Smooth muscle cell (in vitro differentiated cells): ENCODE data around the gene HPGDS. TPM values are rescaled to one million over a fixed set of nuclear protein-coding genes. Genes with fewer than 3 reads are reported as not detected.

Source experiments
- DNase-seq: peaks from one replicate; lab custom pipeline; 2025; ENCODE audit not compliant: unreplicated experiment; lab: John Stamatoyannopoulos, UW
- H2AFZ ChIP-seq: fragments of 200-600 bp; sonication (generic); 2 replicates; pipeline ENCODE4 v1.6.0; 2016; ENCODE audit warnings: antibody characterized with exemption, low read depth, mild to moderate bottlenecking
- H3F3A ChIP-seq: fragments of 200-600 bp; sonication (generic); 2 replicates; pipeline ENCODE4 v1.6.0; 2017; ENCODE audit warnings: antibody characterized with exemption, low read depth
- H3K27ac ChIP-seq: fragments of 200-600 bp; sonication (generic); 2 replicates; pipeline ENCODE4 v1.5.1; 2016; ENCODE audit warnings: low read depth, mild to moderate bottlenecking
- H3K27me3 ChIP-seq: fragments of 200-600 bp; sonication (generic); 2 replicates; pipeline ENCODE4 v1.6.1; 2016; ENCODE audit warnings: low read depth, mild to moderate bottlenecking
- H3K36me3 ChIP-seq: fragments of 200-600 bp; sonication (generic); 2 replicates; pipeline ENCODE4 v1.5.1; 2016; ENCODE audit warnings: low read depth
- H3K4me1 ChIP-seq: fragments of 200-600 bp; sonication (generic); 2 replicates; pipeline ENCODE4 v1.5.1; 2016; ENCODE audit warnings: low read depth
- H3K4me2 ChIP-seq: fragments of 200-600 bp; sonication (generic); 2 replicates; pipeline ENCODE4 v1.6.0; 2016; ENCODE audit warnings: mild to moderate bottlenecking
- H3K4me3 ChIP-seq: fragments of 200-600 bp; sonication (generic); 2 replicates; pipeline ENCODE4 v1.5.1; 2016; ENCODE audit warnings: mild to moderate bottlenecking
- H3K79me2 ChIP-seq: fragments of 200-600 bp; sonication (generic); 2 replicates; pipeline ENCODE4 v1.6.0; 2016; ENCODE audit warnings: low read depth, mild to moderate bottlenecking
- H3K9ac ChIP-seq: fragments of 200-600 bp; sonication (generic); 2 replicates; pipeline ENCODE4 v1.6.0; 2016; ENCODE audit warnings: low read depth
- H3K9me3 ChIP-seq: fragments of 200-600 bp; sonication (generic); replicated peaks from 2 replicates; pipeline ENCODE4 v1.5.1; 2016; ENCODE audit warnings: low read depth
- H4K20me1 ChIP-seq: fragments of 200-600 bp; sonication (generic); 2 replicates; pipeline ENCODE4 v1.6.0; 2016; ENCODE audit warnings: low read depth
- CTCF ChIP-seq: fragments of 200-600 bp; sonication (generic); IDR thresholded peaks from 2 replicates; pipeline ENCODE4 v1.5.1; 2017; ENCODE audit warnings: borderline replicate concordance, mild to moderate bottlenecking, antibody characterized with exemption; ENCODE audit not compliant: insufficient read depth, poor library complexity, severe bottlenecking
- WGBS: methylation state at CpG from one replicate; pipeline ENCODE4 v1.1.7; 2016; ENCODE audit warnings: low lambda C conversion rate; 5-methylcytosine and 5-hydroxymethylcytosine counted together
- polyA plus RNA-seq: library from polyadenylated mRNA; unstranded; fragments of >200 nt; fragmentation: Nextera tagmentation; extraction: Ambion mirVana; gene quantifications from 2 replicates; pipeline ENCODE4 v1.2.1, GENCODE V29; 2016
- total RNA-seq: library from RNA; depleted of rRNA; stranded (reverse); fragments of >200 nt; gene quantifications from 2 replicates; pipeline ENCODE4 v1.2.3, GENCODE V29; 2014

The HPGDS gene
- total and polyA plus RNA-seq, 2 experiments from 2014 or later, result not detected

- WGBS, result 10% methylated on average over 1 of the region's 1 CpG
- H3K27me3 ChIP-seq, result no peaks in the 10 kb centered on the region
- H3K4me3 ChIP-seq, result no peak overlapping the region
- H3K4me1 ChIP-seq, result no peaks in the 10 kb centered on the region
- H2AFZ ChIP-seq, result no peak overlapping the region
- H3K79me2 ChIP-seq, result no peaks in the 10 kb centered on the region
- peak overlapping the region; percentile 42 for H3K27ac ChIP-seq
- H3F3A ChIP-seq, result peaks cover 10% of the 10 kb centered on the region
- H3K4me2 ChIP-seq, result peak overlapping the region; percentile 27
- TF ChIP-seq CTCF, result no peak
- H4K20me1 ChIP-seq, result no peaks in the 10 kb centered on the region
- H3K9ac ChIP-seq, result no peak overlapping the region
- DNase-seq, result no peak
- H3K9me3 ChIP-seq, result no peaks in the 10 kb centered on the region
- H3K36me3 ChIP-seq, result no peaks in the 10 kb centered on the region
These were observed 6.6 kb upstream of the HPGDS start for GRCh38 chr4:94349193-94349592.

DNA sequence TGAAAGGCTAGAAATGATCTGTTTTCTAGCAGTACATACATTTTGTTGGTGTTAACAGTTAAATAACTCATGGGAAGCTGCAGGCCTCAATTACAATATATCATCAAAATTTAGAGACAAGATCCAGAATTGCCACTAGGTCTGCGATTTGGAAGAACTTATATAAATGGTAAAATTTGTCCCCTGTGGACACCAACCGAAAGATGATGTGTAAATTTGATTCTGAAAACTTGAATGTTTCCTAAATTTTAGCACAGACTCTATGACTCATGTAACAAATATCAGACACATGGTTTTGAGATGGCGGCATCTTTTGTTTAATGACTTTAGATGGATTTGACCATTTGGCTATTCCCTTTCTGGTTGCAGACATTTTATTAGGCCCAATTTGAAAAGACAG is 6.0 kb upstream of the HPGDS start:
- Histone ChIP-seq H3K4me2 (no peak overlapping the region), H3K27me3 (no peaks in the 10 kb centered on the region), H3K9me3 (no peaks in the 10 kb centered on the region), H3K79me2 (no peaks in the 10 kb centered on the region), H3K9ac (no peak overlapping the region), H3K36me3 (no peaks in the 10 kb centered on the region), H3K4me1 (no peaks in the 10 kb centered on the region), H4K20me1 (no peaks in the 10 kb centered on the region), H2AFZ (no peak overlapping the region), H3F3A (peaks cover 10% of the 10 kb centered on the region), H3K4me3 (no peak overlapping the region), H3K27ac (peak overlapping the region; percentile 42)
- DNase-seq, result no peak
- 52% methylated on average over 3 of the region's 3 CpGs for WGBS
- TF ChIP-seq CTCF, result no peak

GRCh38 chr4:94346541-94346940 is 3.9 kb upstream of the HPGDS start:
- Histone ChIP-seq H3K4me1 (no peaks in the 10 kb centered on the region), H3K9ac (no peak overlapping the region), H3F3A (peaks cover 10% of the 10 kb centered on the region), H3K36me3 (no peaks in the 10 kb centered on the region), H3K9me3 (no peaks in the 10 kb centered on the region), H3K27ac (no peak overlapping the region), H3K4me3 (no peak overlapping the region), H3K27me3 (no peaks in the 10 kb centered on the region), H3K4me2 (no peak overlapping the region), H3K79me2 (no peaks in the 10 kb centered on the region), H2AFZ (no peak overlapping the region), H4K20me1 (no peaks in the 10 kb centered on the region)
- no peak for DNase-seq
- no peak for TF ChIP-seq CTCF

- Histone ChIP-seq H3K4me2 (no peak overlapping the region), H3K27ac (no peak overlapping the region), H3K27me3 (no peaks in the 10 kb centered on the region), H2AFZ (peak overlapping the region; percentile 18), H3K79me2 (no peaks in the 10 kb centered on the region), H4K20me1 (no peaks in the 10 kb centered on the region), H3F3A (peaks cover 10% of the 10 kb centered on the region), H3K9ac (no peak overlapping the region), H3K4me3 (no peak overlapping the region), H3K4me1 (no peaks in the 10 kb centered on the region), H3K36me3 (no peaks in the 10 kb centered on the region), H3K9me3 (no peaks in the 10 kb centered on the region)
- DNase-seq, result no peak
- WGBS, result 73% methylated on average over 2 of the region's 2 CpGs
- no peak for TF ChIP-seq CTCF
These were observed 3.3 kb upstream of the HPGDS start for GRCh38 chr4:94345969-94346368.
